Osteoblast (primary cell): ENCODE results near the gene HAND1. TPM values are rescaled to one million over a fixed set of nuclear protein-coding genes. Genes with fewer than 3 reads are reported as not detected.

ENCODE experiments used
- DNase-seq: peaks from one replicate; pipeline ENCODE4 v3.0.0; 2011; ENCODE audit warnings: low spot score, mixed read lengths; ENCODE audit not compliant: insufficient read length; ENCODE audit errors: missing footprints
- H2AFZ ChIP-seq: 2 replicates; pipeline ENCODE4 v1.6.0; 2011; ENCODE audit warnings: mild to moderate bottlenecking, low read length
- H3K27ac ChIP-seq: 2 replicates; pipeline ENCODE4 v1.5.1; 2011; ENCODE audit warnings: mild to moderate bottlenecking, low read depth, low read length, moderate library complexity
- H3K27me3 ChIP-seq: 2 replicates; pipeline ENCODE4 v1.6.0; 2012; ENCODE audit warnings: mild to moderate bottlenecking, control low read depth, inconsistent platforms, low read length, moderate library complexity; ENCODE audit not compliant: insufficient read depth
- H3K36me3 ChIP-seq: 2 replicates; pipeline ENCODE4 v1.5.1; 2011; ENCODE audit warnings: mild to moderate bottlenecking, low read length, control low read depth, moderate library complexity; ENCODE audit not compliant: insufficient read depth
- H3K4me1 ChIP-seq: 2 replicates; pipeline ENCODE4 v1.5.1; 2011; ENCODE audit warnings: mild to moderate bottlenecking, low read length, control low read depth, moderate library complexity; ENCODE audit not compliant: insufficient read depth
- H3K4me2 ChIP-seq: 2 replicates; pipeline ENCODE4 v1.6.0; 2011; ENCODE audit warnings: mild to moderate bottlenecking, low read length; ENCODE audit not compliant: insufficient read depth
- H3K4me3 ChIP-seq: fragments of 200-600 bp; sonication (generic); 3 replicates; pipeline ENCODE4 v1.5.1; 2012; ENCODE audit warnings: mild to moderate bottlenecking, low read length, inconsistent platforms; ENCODE audit not compliant: insufficient read depth
- H3K79me2 ChIP-seq: 2 replicates; pipeline ENCODE4 v1.6.0; 2012; ENCODE audit warnings: mild to moderate bottlenecking, low read length, control low read depth, inconsistent platforms; ENCODE audit not compliant: insufficient read depth
- H3K9me3 ChIP-seq: 2 replicates; pipeline ENCODE4 v1.5.1; 2011; ENCODE audit warnings: low read depth, low read length, control low read depth
- H4K20me1 ChIP-seq: 2 replicates; pipeline ENCODE4 v1.6.0; 2012; ENCODE audit warnings: mild to moderate bottlenecking, low read length, control low read depth; ENCODE audit not compliant: insufficient read depth
- CTCF ChIP-seq: IDR thresholded peaks from 2 replicates; pipeline ENCODE4 v1.5.1; 2011; ENCODE audit warnings: mild to moderate bottlenecking, low read depth, low read length, moderate library complexity; ENCODE audit errors: extremely low read depth
- total RNA-seq: library from RNA; depleted of rRNA; stranded (reverse); fragments of >200 nt; gene quantifications from 2 replicates; pipeline ENCODE4 v1.2.3, GENCODE V29; 2012

Gene HAND1
- total RNA-seq, 1 donor: not detected

- Histone ChIP-seq H3K27ac (no peak overlapping the region), H2AFZ (no peak overlapping the region), H4K20me1 (no peaks in the 10 kb centered on the region), H3K9me3 (no peaks in the 10 kb centered on the region), H3K4me2 (no peak overlapping the region), H3K36me3 (no peaks in the 10 kb centered on the region), H3K4me1 (no peaks in the 10 kb centered on the region), H3K79me2 (no peaks in the 10 kb centered on the region), H3K4me3 (no peak overlapping the region), H3K27me3 (peaks cover 20% of the 10 kb centered on the region)
- TF ChIP-seq CTCF: no peak
- DNase-seq: no peak
Observed at GRCh38 chr5:154513669-154514084, 35.6 kb upstream of the HAND1 start.

- Histone ChIP-seq H3K4me1 (no peaks in the 10 kb centered on the region), H4K20me1 (no peaks in the 10 kb centered on the region), H3K9me3 (no peaks in the 10 kb centered on the region), H3K79me2 (no peaks in the 10 kb centered on the region), H3K27me3 (peaks cover 25% of the 10 kb centered on the region), H3K4me3 (no peak overlapping the region), H2AFZ (no peak overlapping the region), H3K27ac (no peak overlapping the region), H3K4me2 (no peak overlapping the region), H3K36me3 (no peaks in the 10 kb centered on the region)
- no peak for DNase-seq
- no peak for TF ChIP-seq CTCF
Observed at GRCh38 chr5:154511984-154512383, 34.0 kb upstream of the HAND1 start.

GRCh38 chr5:154509784-154510555, 31.9 kb upstream of the HAND1 start:
- H3K4me2 ChIP-seq: no peak overlapping the region

More at GRCh38 chr5:154509784-154510555, 31.9 kb upstream of the HAND1 start:
- Histone ChIP-seq H3K9me3 (no peaks in the 10 kb centered on the region), H4K20me1 (no peaks in the 10 kb centered on the region), H3K27me3 (peaks cover 35% of the 10 kb centered on the region), H2AFZ (no peak overlapping the region), H3K36me3 (no peaks in the 10 kb centered on the region), H3K4me3 (no peak overlapping the region), H3K4me1 (no peaks in the 10 kb centered on the region), H3K27ac (no peak overlapping the region), H3K79me2 (no peaks in the 10 kb centered on the region)
- TF ChIP-seq CTCF: no peak
- DNase-seq: no peak
